H7 (cell line): Measurements from ENCODE around the gene RPP25. TPM values are rescaled to one million over a fixed set of nuclear protein-coding genes. Genes with fewer than 3 reads are reported as not detected.

Experiments
- DNase-seq: peaks from one replicate; pipeline ENCODE4 v3.0.0; 2012
- H3K27me3 ChIP-seq: 2 replicates; pipeline ENCODE4 v1.6.0; 2011; ENCODE audit warnings: mild to moderate bottlenecking, low read length; ENCODE audit not compliant: control insufficient read depth, insufficient read depth
- H3K36me3 ChIP-seq: replicated peaks from 2 replicates; pipeline ENCODE4 v1.5.1; 2011; ENCODE audit warnings: low read length; ENCODE audit not compliant: control insufficient read depth, insufficient read depth
- H3K4me3 ChIP-seq: 2 replicates; pipeline ENCODE4 v1.5.1; 2011; ENCODE audit warnings: low read depth, mild to moderate bottlenecking, control low read depth, low read length, moderate library complexity; ENCODE audit not compliant: insufficient read depth
- total RNA-seq: library from RNA; depleted of rRNA; stranded (reverse); fragments of >200 nt; shearing (Covaris generic); gene quantifications from 2 replicates; pipeline ENCODE4 v1.2.3, GENCODE V29; 2014

Gene RPP25
- total RNA-seq, 1 experiment from 2014 or later, result 40.3 TPM

- no peaks in the 10 kb centered on the region for H3K27me3 ChIP-seq
- no peaks in the 10 kb centered on the region for H3K36me3 ChIP-seq
- H3K4me3 ChIP-seq, result no peak overlapping the region
- DNase-seq, result no peak
Measured at GRCh38 chr15:74982183-74982582, 25.6 kb upstream of the RPP25 start.

GRCh38 chr15:74978503-74978902 is 21.9 kb upstream of the RPP25 start:
- Histone ChIP-seq H3K36me3 (no peaks in the 10 kb centered on the region), H3K27me3 (no peaks in the 10 kb centered on the region), H3K4me3 (no peak overlapping the region)
- peak; percentile 21 for DNase-seq

GRCh38 chr15:74978077-74978476 is 21.5 kb upstream of the RPP25 start:
- peak; percentile 4 for DNase-seq
- H3K36me3 ChIP-seq, result no peaks in the 10 kb centered on the region
- H3K27me3 ChIP-seq, result no peaks in the 10 kb centered on the region
- no peak overlapping the region for H3K4me3 ChIP-seq

- Histone ChIP-seq H3K36me3 (no peaks in the 10 kb centered on the region), H3K4me3 (no peak overlapping the region), H3K27me3 (no peaks in the 10 kb centered on the region)
- no peak for DNase-seq
Measured at GRCh38 chr15:74977599-74977998, 21.0 kb upstream of the RPP25 start.

- no peaks in the 10 kb centered on the region for H3K27me3 ChIP-seq
- H3K4me3 ChIP-seq, result no peak overlapping the region
- DNase-seq, result no peak
- H3K36me3 ChIP-seq, result no peaks in the 10 kb centered on the region
Measured at GRCh38 chr15:74976159-74976558, 19.6 kb upstream of the RPP25 start.

GRCh38 chr15:74967670-74968069 is 11.1 kb upstream of the RPP25 start:
- Histone ChIP-seq H3K27me3 (no peaks in the 10 kb centered on the region), H3K4me3 (no peak overlapping the region), H3K36me3 (no peaks in the 10 kb centered on the region)
- no peak for DNase-seq

- Histone ChIP-seq H3K36me3 (no peaks in the 10 kb centered on the region), H3K4me3 (no peak overlapping the region), H3K27me3 (peaks cover 5% of the 10 kb centered on the region; the same call in 1 of the 2 replicates)
- DNase-seq, result peak; percentile 40
Measured at GRCh38 chr15:74964794-74965193, 8.2 kb upstream of the RPP25 start.

GRCh38 chr15:74963213-74963612 is 6.6 kb upstream of the RPP25 start:
- peaks cover 20% of the 10 kb centered on the region for H3K27me3 ChIP-seq
- no peak for DNase-seq

GRCh38 chr15:74962671-74963070 is 6.1 kb upstream of the RPP25 start:
- DNase-seq, result no peak
- H3K36me3 ChIP-seq, result no peaks in the 10 kb centered on the region
- peaks cover 25% of the 10 kb centered on the region for H3K27me3 ChIP-seq

More at GRCh38 chr15:74963213-74963612, 6.6 kb upstream of the RPP25 start:
- Histone ChIP-seq H3K36me3 (no peaks in the 10 kb centered on the region), H3K4me3 (no peak overlapping the region)

GRCh38 chr15:74962219-74962618 is 5.6 kb upstream of the RPP25 start:
- Histone ChIP-seq H3K36me3 (no peaks in the 10 kb centered on the region), H3K27me3 (peaks cover 28% of the 10 kb centered on the region), H3K4me3 (no peak overlapping the region)
- no peak for DNase-seq

More at GRCh38 chr15:74962671-74963070, 6.1 kb upstream of the RPP25 start:
- H3K4me3 ChIP-seq, result no peak overlapping the region

- Histone ChIP-seq H3K36me3 (no peaks in the 10 kb centered on the region), H3K4me3 (no peak overlapping the region), H3K27me3 (peaks cover 28% of the 10 kb centered on the region)
- no peak for DNase-seq
Measured at GRCh38 chr15:74961616-74962015, 5.0 kb upstream of the RPP25 start.

- H3K4me3 ChIP-seq, result no peak overlapping the region
- DNase-seq, result no peak
- no peaks in the 10 kb centered on the region for H3K36me3 ChIP-seq
- peaks cover 28% of the 10 kb centered on the region for H3K27me3 ChIP-seq
Measured at GRCh38 chr15:74960995-74961588, 4.5 kb upstream of the RPP25 start.

GRCh38 chr15:74960286-74960685 is 3.7 kb upstream of the RPP25 start:
- H3K27me3 ChIP-seq, result peaks cover 34% of the 10 kb centered on the region

GRCh38 chr15:74959586-74959939 is 3.0 kb upstream of the RPP25 start:
- Histone ChIP-seq H3K36me3 (no peaks in the 10 kb centered on the region), H3K27me3 (peaks cover 37% of the 10 kb centered on the region), H3K4me3 (peak overlapping the region; percentile 73)
- no peak for DNase-seq

More at GRCh38 chr15:74960286-74960685, 3.7 kb upstream of the RPP25 start:
- Histone ChIP-seq H3K36me3 (no peaks in the 10 kb centered on the region), H3K4me3 (no peak overlapping the region)
- no peak for DNase-seq

GRCh38 chr15:74958908-74959585 is 2.5 kb upstream of the RPP25 start:
- peaks cover 37% of the 10 kb centered on the region for H3K27me3 ChIP-seq
- DNase-seq, result peak; percentile 73
- peak overlapping the region; percentile 73 for H3K4me3 ChIP-seq
- H3K36me3 ChIP-seq, result no peaks in the 10 kb centered on the region
